Right atrium auricular region (tissue), 2 donors: ENCODE results near the gene CEP57L1. TPM values are rescaled to one million over a fixed set of nuclear protein-coding genes. Genes with fewer than 3 reads are reported as not detected.

ENCODE experiments used
- DNase-seq: peaks from one replicate; pipeline ENCODE4 v3.0.0-alpha.2; 2019; ENCODE audit warnings: low spot score
- H3K27ac ChIP-seq, 2 donors: fragments of 200-600 bp; sonication (generic); 1 replicate in 1 of 2; 2 replicates in 1 of 2; pipeline ENCODE4 v1.5.1; 2016 to 2019
- H3K27me3 ChIP-seq, 2 donors: fragments of 200-600 bp; sonication (generic); one replicate each; pipeline versions ENCODE4 v1.5.1 to v1.6.0; 2017 to 2019
- H3K36me3 ChIP-seq: fragments of 200-600 bp; sonication (generic); one replicate; pipeline ENCODE4 v1.5.1; 2016
- H3K4me1 ChIP-seq, 2 donors: fragments of 200-600 bp; sonication (generic); one replicate each; pipeline versions ENCODE4 v1.5.1 to v1.6.0; 2017 to 2019
- H3K4me3 ChIP-seq, 2 donors: fragments of 200-600 bp; sonication (generic); 1 replicate in 1 of 2; 2 replicates in 1 of 2; pipeline ENCODE4 v1.5.1; 2017 to 2019; ENCODE audit warnings: mild to moderate bottlenecking in 1 of 2, moderate library complexity in 1 of 2
- H3K9me3 ChIP-seq, 2 donors: fragments of 200-600 bp; sonication (generic); one replicate each; pipeline ENCODE4 v1.5.1; 2019
- total RNA-seq, 2 donors: library from RNA; depleted of rRNA; stranded (reverse); fragments of >200 nt; gene quantifications; one replicate each; pipeline ENCODE4 v1.1.0, GENCODE V29; 2016
- TF ChIP-seq, protein P1 (sequence below), 2 donors: fragments of 200-600 bp; sonication (generic); IDR thresholded peaks; one replicate each; pipeline ENCODE4 v1.5.1; 2019; ENCODE audit warnings: antibody characterized with exemption in 2 of 2

CEP57L1 gene
- total RNA-seq, 2 donors from 2014 or later: 6.9 to 15.6 TPM

DNA sequence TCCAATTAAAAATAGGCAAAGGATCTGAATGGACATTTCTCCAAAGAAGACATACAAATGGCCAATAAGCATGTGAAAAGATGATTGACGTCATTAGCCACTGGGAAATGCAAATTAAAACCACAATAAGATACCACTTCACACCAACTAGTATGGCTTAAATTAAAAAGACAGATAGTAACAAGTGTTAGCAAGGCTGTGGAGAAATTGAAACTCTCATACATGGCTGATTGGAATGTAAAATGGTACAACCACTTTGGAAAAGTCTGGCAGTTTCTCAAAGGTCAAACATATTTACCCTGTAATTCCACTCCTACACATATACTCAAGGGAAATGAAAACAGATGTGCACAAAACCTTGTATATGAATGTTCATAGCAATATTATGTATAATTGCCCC is 83.6 kb downstream of the CEP57L1 start:
- H3K27ac ChIP-seq: no peak overlapping the region
- no peak for DNase-seq
- H3K4me3 ChIP-seq: no peak overlapping the region
- TF ChIP-seq, protein P1, sequence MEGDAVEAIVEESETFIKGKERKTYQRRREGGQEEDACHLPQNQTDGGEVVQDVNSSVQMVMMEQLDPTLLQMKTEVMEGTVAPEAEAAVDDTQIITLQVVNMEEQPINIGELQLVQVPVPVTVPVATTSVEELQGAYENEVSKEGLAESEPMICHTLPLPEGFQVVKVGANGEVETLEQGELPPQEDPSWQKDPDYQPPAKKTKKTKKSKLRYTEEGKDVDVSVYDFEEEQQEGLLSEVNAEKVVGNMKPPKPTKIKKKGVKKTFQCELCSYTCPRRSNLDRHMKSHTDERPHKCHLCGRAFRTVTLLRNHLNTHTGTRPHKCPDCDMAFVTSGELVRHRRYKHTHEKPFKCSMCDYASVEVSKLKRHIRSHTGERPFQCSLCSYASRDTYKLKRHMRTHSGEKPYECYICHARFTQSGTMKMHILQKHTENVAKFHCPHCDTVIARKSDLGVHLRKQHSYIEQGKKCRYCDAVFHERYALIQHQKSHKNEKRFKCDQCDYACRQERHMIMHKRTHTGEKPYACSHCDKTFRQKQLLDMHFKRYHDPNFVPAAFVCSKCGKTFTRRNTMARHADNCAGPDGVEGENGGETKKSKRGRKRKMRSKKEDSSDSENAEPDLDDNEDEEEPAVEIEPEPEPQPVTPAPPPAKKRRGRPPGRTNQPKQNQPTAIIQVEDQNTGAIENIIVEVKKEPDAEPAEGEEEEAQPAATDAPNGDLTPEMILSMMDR (IDR thresholded peaks at IDR 0.05): no peak
- no peaks in the 10 kb centered on the region for H3K36me3 ChIP-seq
- H3K9me3 ChIP-seq: no peaks in the 10 kb centered on the region
- H3K4me1 ChIP-seq: no peaks in the 10 kb centered on the region
- H3K27me3 ChIP-seq: no peaks in the 10 kb centered on the region

DNA sequence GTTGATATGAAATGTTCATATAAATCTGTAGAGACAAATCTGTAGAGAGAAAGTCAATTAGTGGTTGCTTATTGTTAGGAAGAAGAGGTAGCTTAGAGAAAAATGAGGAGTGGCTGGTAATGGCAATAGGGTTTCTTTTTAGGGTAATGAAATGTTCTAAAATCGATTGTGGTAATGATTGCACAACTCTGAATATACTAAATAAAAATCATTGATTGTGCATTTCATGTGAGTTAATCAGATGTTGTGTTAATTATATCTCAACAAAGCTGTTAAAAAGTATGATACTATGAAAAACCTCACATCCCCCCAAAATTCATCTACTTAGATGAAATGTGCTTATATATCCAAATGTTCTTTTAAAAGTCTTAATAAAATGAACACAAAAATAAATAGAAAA is 84.2 kb downstream of the CEP57L1 start:
- TF ChIP-seq, protein P1 (IDR thresholded peaks at IDR 0.05): no peak
- no peaks in the 10 kb centered on the region for H3K36me3 ChIP-seq
- no peak overlapping the region for H3K4me3 ChIP-seq
- no peaks in the 10 kb centered on the region for H3K9me3 ChIP-seq
- H3K27ac ChIP-seq: no peak overlapping the region
- no peaks in the 10 kb centered on the region for H3K4me1 ChIP-seq
- no peak for DNase-seq
- H3K27me3 ChIP-seq: no peaks in the 10 kb centered on the region

DNA sequence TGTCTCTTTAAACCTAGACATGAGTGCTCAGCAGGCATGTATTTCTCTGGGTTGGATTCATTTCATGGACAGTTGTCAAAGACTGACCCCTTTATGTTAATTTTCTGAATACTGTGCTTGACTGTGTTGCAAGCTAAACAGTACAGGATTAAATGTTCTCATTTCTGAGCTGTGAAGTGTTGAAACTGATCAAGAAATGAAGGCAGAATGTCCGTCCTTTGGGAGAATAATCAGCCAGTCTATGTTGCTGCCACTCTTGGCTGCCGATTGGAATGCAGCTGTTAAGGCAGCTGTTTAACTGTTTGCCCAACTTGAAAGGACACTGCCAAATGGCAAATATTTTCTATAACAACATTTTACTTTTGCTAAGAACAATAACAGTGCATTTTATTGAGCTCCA is 87.3 kb downstream of the CEP57L1 start:
- Histone ChIP-seq H3K36me3 (no peaks in the 10 kb centered on the region), H3K9me3 (no peaks in the 10 kb centered on the region), H3K27ac (no peak overlapping the region), H3K4me1 (no peaks in the 10 kb centered on the region), H3K27me3 (no peaks in the 10 kb centered on the region), H3K4me3 (no peak overlapping the region)
- TF ChIP-seq, protein P1 (IDR thresholded peaks at IDR 0.05): no peak
- no peak for DNase-seq

DNA sequence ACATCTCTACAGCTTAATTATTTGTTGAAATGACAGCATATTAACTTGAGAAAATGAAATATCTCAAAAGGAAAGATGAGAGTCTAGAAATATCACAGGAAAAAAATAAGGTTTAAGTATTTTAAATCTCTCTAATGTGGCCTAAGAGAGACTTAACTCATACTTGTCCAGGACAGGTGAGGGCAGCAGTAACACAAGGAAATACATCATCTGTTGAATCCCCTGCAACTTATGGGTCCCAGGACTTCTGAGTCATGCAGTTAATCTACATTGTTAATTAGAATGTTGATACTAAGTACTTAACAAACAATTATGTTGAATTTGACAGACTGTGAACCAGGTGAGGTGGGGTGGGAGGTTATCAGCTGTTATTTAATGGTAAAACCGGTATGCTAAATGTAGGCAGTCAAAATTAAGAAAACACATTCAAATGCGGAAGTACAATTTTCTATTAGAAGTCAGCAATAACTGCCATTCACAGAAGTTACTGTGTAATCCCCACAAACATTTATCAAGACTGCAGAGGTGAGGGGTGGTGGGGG is 87.9 kb downstream of the CEP57L1 start:
- TF ChIP-seq, protein P1 (IDR thresholded peaks at IDR 0.05): no peak
- no peak overlapping the region for H3K27ac ChIP-seq
- no peaks in the 10 kb centered on the region for H3K36me3 ChIP-seq

DNA sequence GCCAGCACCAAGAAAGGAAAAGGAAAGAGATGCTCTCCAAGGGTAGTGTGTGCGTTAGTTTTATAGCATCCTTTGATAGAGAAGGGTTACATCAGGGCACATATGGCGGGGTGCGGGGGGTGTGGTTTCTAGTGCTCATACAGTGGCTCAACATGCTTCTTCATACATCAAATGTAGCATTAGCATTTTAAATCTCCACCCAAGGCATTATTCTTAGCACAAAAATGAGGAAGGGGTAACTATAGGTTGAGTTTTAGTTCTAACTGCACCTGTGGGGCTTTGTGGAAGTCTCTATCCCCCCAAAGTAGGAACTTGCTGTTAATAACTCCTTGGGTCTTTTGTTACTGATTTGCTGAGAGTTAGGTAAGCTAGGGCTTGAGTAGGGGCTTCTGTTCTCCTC is 89.3 kb downstream of the CEP57L1 start:
- TF ChIP-seq, protein P1 (IDR thresholded peaks at IDR 0.05): no peak
- Histone ChIP-seq H3K27me3 (no peaks in the 10 kb centered on the region), H3K4me3 (no peak overlapping the region), H3K4me1 (no peaks in the 10 kb centered on the region), H3K36me3 (no peaks in the 10 kb centered on the region), H3K9me3 (no peaks in the 10 kb centered on the region), H3K27ac (no peak overlapping the region)
- no peak for DNase-seq

More for the DNA sequence above, 87.9 kb downstream of the CEP57L1 start:
- Histone ChIP-seq H3K4me1 (no peaks in the 10 kb centered on the region), H3K4me3 (no peak overlapping the region), H3K9me3 (no peaks in the 10 kb centered on the region), H3K27me3 (no peaks in the 10 kb centered on the region)
- no peak for DNase-seq

DNA sequence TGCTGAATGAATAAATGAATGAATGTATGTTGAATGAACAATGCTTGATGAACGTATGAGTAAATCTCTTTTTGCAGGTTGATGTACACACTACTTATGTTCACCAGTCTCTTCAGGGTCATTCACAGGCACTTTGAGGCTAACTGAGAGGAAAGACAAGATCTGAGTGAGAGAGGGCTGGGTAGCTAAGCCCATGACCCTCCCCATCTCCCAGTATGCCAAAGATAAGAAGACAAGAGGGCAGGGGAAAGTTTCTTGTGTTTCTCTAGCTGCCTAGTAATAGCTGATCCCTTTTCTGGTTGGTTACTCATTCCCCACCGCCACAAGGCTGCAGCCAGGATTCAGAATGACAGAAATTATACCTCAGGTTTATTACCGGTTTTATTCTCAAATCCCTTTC is 90.7 kb downstream of the CEP57L1 start:
- TF ChIP-seq, protein P1 (IDR thresholded peaks at IDR 0.05): no peak
- Histone ChIP-seq H3K4me3 (no peak overlapping the region), H3K27ac (no peak overlapping the region), H3K9me3 (no peaks in the 10 kb centered on the region), H3K27me3 (no peaks in the 10 kb centered on the region), H3K36me3 (no peaks in the 10 kb centered on the region), H3K4me1 (no peaks in the 10 kb centered on the region)
- DNase-seq: no peak
